Esophagus muscularis mucosa (tissue), 4 donors: ENCODE data around the gene AVP. TPM values are rescaled to one million over a fixed set of nuclear protein-coding genes. Genes with fewer than 3 reads are reported as not detected.
A peak's percentile ranks its signal among the peaks of the same experiment; 100 is the strongest.
"Not testable (repeated sequence)": the region's sequence is repeated elsewhere in the genome, so short reads cannot be mapped to it uniquely, and the experiment has no call there.

Source experiments
- DNase-seq: peaks from one replicate; pipeline ENCODE4 v3.0.0-alpha.2; 2017; ENCODE audit errors: extremely low spot score
- H3K27ac ChIP-seq, 4 donors: fragments of 200-600 bp; sonication (generic); replicated peaks in 1 of 4; 1 replicate in 3 of 4; 2 replicates in 1 of 4; pipeline ENCODE4 v1.5.1; 2016 to 2019; ENCODE audit warnings: mild to moderate bottlenecking in 1 of 4
- H3K27me3 ChIP-seq, 4 donors: fragments of 200-600 bp; sonication (generic); one replicate each; pipeline versions ENCODE4 v1.5.1 to v1.6.0; 2016 to 2019
- H3K36me3 ChIP-seq, 4 donors: fragments of 200-600 bp; sonication (generic); one replicate each; pipeline ENCODE4 v1.5.1; 2016 to 2019
- H3K4me1 ChIP-seq, 4 donors: fragments of 200-600 bp; sonication (generic); one replicate each; pipeline ENCODE4 v1.5.1; 2016 to 2019
- H3K4me3 ChIP-seq, 4 donors: fragments of 200-600 bp; sonication (generic); 1 replicate in 2 of 4; 2 replicates in 2 of 4; pipeline ENCODE4 v1.5.1; 2016 to 2019; ENCODE audit warnings: mild to moderate bottlenecking in 4 of 4, moderate library complexity in 1 of 4
- H3K9me3 ChIP-seq, 4 donors: fragments of 200-600 bp; sonication (generic); 1 replicate in 3 of 4; 2 replicates in 1 of 4; pipeline ENCODE4 v1.5.1; 2016 to 2019
- EP300 ChIP-seq: sonication (generic); formaldehyde crosslinking; IDR thresholded peaks from one replicate; pipeline ENCODE4 v1.6.1; 2017; ENCODE audit warnings: antibody characterized with exemption
- POLR2A ChIP-seq: fragments of 450-650 bp; IDR thresholded peaks from one replicate; pipeline ENCODE4 v1.6.1; 2017; ENCODE audit warnings: antibody characterized with exemption, moderate library complexity, mild to moderate bottlenecking, low read depth
- POLR2AphosphoS5 ChIP-seq, 2 donors: sonication (generic); formaldehyde crosslinking; IDR thresholded peaks; one replicate each; pipeline ENCODE4 v1.6.1; 2017; ENCODE audit warnings: antibody characterized with exemption in 2 of 2
- WGBS: methylation state at CpG from one replicate; pipeline ENCODE4 v1.1.5; 2018; 5-methylcytosine and 5-hydroxymethylcytosine counted together
- intact Hi-C: fragments of 100-400 bp; cut with DNase I; formaldehyde crosslinking; loops from one replicate; pipeline ENCODE4 v1.15.1; 2023
- total RNA-seq, 4 donors: library from RNA; depleted of rRNA; stranded (reverse); fragments of >200 nt; gene quantifications; one replicate each; pipeline versions ENCODE4 v1.1.0 to v1.2.1, GENCODE V29; 2016
- TF ChIP-seq, protein P1 (sequence below), 3 experiments: fragments of 200-600 bp in 2 of 3; fragments of 450-650 bp in 1 of 3; sonication (generic) in 2 of 3; IDR thresholded peaks; one replicate each; pipeline ENCODE4 v1.5.1; 2017 to 2019; ENCODE audit warnings: antibody characterized with exemption in 3 of 3, mild to moderate bottlenecking in 2 of 3, moderate library complexity in 1 of 3

The AVP gene
- total RNA-seq, 4 donors from 2014 or later = not detected

DNA sequence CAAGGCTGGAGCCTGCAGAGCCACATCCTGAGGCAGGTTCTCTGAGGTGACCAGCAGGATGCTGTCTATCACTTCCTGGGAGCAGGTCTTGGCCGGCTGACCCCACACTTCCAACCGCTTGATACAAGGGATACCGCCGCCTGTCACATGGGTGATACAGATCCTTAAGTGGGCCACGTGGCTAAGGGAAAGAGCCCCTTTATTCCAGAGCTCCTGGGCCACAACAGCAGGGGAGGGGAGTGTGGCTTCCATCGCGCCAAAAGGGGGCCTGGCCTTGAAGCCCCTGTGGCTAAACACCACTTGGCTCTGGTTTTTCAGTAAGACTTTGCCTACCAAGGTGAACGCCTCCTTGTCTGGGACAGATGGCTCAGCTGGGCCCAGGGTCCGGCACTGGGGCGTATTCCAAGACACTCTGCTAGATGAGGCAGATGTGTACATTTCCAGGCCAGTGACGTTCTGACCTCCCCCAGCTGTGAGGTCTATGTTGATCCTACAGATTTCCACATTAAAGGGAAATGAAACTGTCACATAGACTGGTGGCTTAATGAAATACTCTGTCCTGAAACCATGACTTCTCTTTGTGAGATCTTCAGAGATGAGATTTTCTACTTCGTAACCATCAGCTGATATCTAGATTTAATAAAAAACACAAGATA, 37.6 kb upstream of the AVP start:
- DNase-seq = no peak
- 100% methylated on average over 5 of the region's 12 CpGs for WGBS
- Histone ChIP-seq H3K4me1 (peaks cover 6 to 18% (median 10%) of the 10 kb centered on the region in 4 donors), H3K27ac (no peak overlapping the region), H3K4me3 (no peak overlapping the region), H3K36me3 (peaks cover 13 to 56% (median 43%) of the 10 kb centered on the region in 4 donors), H3K9me3 (no peaks in the 10 kb centered on the region), H3K27me3 (no peaks in the 10 kb centered on the region)
- TF ChIP-seq EP300 (no peak), POLR2A (no peak), POLR2AphosphoS5 (IDR thresholded peaks at IDR 0.05) (no peak)
- TF ChIP-seq, protein P1, sequence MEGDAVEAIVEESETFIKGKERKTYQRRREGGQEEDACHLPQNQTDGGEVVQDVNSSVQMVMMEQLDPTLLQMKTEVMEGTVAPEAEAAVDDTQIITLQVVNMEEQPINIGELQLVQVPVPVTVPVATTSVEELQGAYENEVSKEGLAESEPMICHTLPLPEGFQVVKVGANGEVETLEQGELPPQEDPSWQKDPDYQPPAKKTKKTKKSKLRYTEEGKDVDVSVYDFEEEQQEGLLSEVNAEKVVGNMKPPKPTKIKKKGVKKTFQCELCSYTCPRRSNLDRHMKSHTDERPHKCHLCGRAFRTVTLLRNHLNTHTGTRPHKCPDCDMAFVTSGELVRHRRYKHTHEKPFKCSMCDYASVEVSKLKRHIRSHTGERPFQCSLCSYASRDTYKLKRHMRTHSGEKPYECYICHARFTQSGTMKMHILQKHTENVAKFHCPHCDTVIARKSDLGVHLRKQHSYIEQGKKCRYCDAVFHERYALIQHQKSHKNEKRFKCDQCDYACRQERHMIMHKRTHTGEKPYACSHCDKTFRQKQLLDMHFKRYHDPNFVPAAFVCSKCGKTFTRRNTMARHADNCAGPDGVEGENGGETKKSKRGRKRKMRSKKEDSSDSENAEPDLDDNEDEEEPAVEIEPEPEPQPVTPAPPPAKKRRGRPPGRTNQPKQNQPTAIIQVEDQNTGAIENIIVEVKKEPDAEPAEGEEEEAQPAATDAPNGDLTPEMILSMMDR (IDR thresholded peaks at IDR 0.05) = no peak
- intact Hi-C loops = no loop called here

DNA sequence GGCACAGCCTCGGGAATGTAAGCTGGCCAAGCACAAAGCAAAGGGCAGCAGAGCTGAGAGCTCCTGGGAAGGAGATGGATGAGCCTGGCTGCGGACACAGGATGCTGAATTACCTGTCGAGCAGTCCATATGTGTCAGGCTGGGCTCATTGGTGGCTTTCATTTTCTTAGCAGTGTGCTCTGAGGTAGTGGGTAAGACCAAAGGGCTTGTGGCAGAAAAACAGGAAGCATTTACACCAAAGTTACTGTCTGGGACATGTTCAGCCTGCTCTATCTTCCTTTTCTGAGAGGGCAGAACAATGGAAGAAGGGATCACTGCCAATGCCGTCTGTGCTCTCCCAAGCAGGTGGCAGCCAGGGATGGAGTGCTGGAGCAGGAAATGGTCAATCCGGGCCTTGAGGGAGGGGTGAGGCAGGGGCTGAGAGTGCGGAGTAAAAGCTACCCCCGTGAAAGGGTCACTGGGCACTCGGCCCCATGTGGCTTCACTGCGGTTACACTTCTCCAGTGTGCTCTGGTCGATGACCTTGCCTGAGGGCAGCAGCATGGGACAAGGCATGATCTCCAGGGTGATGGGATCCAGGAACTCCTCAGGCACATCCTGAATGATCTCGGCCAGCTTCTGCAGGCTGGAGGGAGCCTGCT, 36.9 kb upstream of the AVP start:
- no peaks in the 10 kb centered on the region for H3K27me3 ChIP-seq
- no peak overlapping the region for H3K27ac ChIP-seq
- WGBS = 79% methylated on average over 7 of the region's 11 CpGs
- TF ChIP-seq POLR2A (no peak), POLR2AphosphoS5 (IDR thresholded peaks at IDR 0.05) (no peak)
- TF ChIP-seq, protein P1 (IDR thresholded peaks at IDR 0.05) = no peak
- intact Hi-C loops = no loop called here
- no peaks in the 10 kb centered on the region for H3K9me3 ChIP-seq
- no peak for DNase-seq
- H3K36me3 ChIP-seq = peaks cover 13 to 56% (median 43%) of the 10 kb centered on the region in 4 donors
- peaks cover 6 to 14% (median 10%) of the 10 kb centered on the region in 4 donors for H3K4me1 ChIP-seq
- H3K4me3 ChIP-seq = no peak overlapping the region

DNA sequence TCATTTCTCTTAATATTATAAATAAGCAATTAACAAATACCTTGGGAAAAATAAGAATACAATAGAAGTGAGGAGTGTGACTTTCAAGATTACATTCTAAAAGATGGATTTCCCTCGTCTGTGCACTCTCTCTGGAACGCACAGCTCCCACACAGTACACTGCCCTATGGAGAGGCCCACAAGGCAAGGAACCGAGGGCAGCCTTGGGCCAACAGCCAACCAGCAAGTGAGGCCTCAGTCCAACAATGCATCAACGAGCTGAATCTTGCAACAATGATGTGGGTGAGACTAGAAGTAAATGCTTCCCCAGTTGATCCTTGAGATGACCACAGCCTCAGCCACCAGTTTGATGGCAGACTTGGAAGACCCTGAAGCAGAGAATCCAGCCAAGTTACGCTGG, 34.5 kb upstream of the AVP start:
- Histone ChIP-seq H3K27me3 (no peaks in the 10 kb centered on the region), H3K27ac (no peak overlapping the region), H3K9me3 (no peaks in the 10 kb centered on the region), H3K4me1 (peaks cover 6 to 27% (median 15%) of the 10 kb centered on the region in 4 donors), H3K4me3 (no peak overlapping the region), H3K36me3 (peaks cover 13 to 49% (median 40%) of the 10 kb centered on the region in 4 donors)
- TF ChIP-seq POLR2AphosphoS5 (IDR thresholded peaks at IDR 0.05) = no peak
- TF ChIP-seq POLR2A = no peak
- TF ChIP-seq, protein P1 (IDR thresholded peaks at IDR 0.05) = no peak
- TF ChIP-seq EP300 = no peak
- intact Hi-C loops = no loop called here
- 76% methylated on average over 5 of the region's 5 CpGs for WGBS
- DNase-seq = no peak

- H3K27me3 ChIP-seq, H3K9me3 ChIP-seq, intact Hi-C loops, DNase-seq: not testable (repeated sequence)
- peak overlapping the region in 3 of 4 donors; percentile 22 to 48 (median 34) for H3K27ac ChIP-seq
- TF ChIP-seq, protein P1 (IDR thresholded peaks at IDR 0.05) = peak; percentile 38 to 61 (median 45)
- peak in 1 of 2 donors; percentile 47 for TF ChIP-seq POLR2AphosphoS5 (IDR thresholded peaks at IDR 0.05)
- H3K4me3 ChIP-seq = peak overlapping the region in 1 of 4 donors; percentile 12
- 75% methylated on average over 14 of the region's 14 CpGs for WGBS
- peaks cover 13 to 58% (median 41%) of the 10 kb centered on the region in 4 donors for H3K36me3 ChIP-seq
- peaks cover 6 to 27% (median 15%) of the 10 kb centered on the region in 4 donors for H3K4me1 ChIP-seq
These were observed 33.4 kb upstream of the AVP start for GRCh38 chr20:3117839-3118379.
